ENCODE data around the gene AGBL1. TPM values are rescaled to one million over a fixed set of nuclear protein-coding genes. Genes with fewer than 3 reads are reported as not detected.

Gene AGBL1
- total and polyA plus RNA-seq, 2 experiments from 2014 or later, result 0.03 TPM; not detected in 1

- TF ChIP-seq, protein P1, sequence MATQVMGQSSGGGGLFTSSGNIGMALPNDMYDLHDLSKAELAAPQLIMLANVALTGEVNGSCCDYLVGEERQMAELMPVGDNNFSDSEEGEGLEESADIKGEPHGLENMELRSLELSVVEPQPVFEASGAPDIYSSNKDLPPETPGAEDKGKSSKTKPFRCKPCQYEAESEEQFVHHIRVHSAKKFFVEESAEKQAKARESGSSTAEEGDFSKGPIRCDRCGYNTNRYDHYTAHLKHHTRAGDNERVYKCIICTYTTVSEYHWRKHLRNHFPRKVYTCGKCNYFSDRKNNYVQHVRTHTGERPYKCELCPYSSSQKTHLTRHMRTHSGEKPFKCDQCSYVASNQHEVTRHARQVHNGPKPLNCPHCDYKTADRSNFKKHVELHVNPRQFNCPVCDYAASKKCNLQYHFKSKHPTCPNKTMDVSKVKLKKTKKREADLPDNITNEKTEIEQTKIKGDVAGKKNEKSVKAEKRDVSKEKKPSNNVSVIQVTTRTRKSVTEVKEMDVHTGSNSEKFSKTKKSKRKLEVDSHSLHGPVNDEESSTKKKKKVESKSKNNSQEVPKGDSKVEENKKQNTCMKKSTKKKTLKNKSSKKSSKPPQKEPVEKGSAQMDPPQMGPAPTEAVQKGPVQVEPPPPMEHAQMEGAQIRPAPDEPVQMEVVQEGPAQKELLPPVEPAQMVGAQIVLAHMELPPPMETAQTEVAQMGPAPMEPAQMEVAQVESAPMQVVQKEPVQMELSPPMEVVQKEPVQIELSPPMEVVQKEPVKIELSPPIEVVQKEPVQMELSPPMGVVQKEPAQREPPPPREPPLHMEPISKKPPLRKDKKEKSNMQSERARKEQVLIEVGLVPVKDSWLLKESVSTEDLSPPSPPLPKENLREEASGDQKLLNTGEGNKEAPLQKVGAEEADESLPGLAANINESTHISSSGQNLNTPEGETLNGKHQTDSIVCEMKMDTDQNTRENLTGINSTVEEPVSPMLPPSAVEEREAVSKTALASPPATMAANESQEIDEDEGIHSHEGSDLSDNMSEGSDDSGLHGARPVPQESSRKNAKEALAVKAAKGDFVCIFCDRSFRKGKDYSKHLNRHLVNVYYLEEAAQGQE (IDR thresholded peaks at IDR 0.05; ENCODE audit: unreplicated experiment), result no peak
- TF ChIP-seq POLR2AphosphoS5 (IDR thresholded peaks at IDR 0.05; ENCODE audit: low read depth) (no peak), ZNF331 (CRISPR knock-in tag; IDR thresholded peaks at IDR 0.05; ENCODE audit: low read depth) (no peak), JUNB (IDR thresholded peaks at IDR 0.05; ENCODE audit: unreplicated experiment) (no peak), EZH2 (IDR thresholded peaks at IDR 0.05; ENCODE audit: low read depth, unreplicated experiment) (no peak), CTCF (conservative IDR thresholded peaks at IDR 0.05; ENCODE audit: low read depth in 2 of 2) (no peak), ZNF114 (CRISPR knock-in tag; IDR thresholded peaks at IDR 0.05) (no peak)
Measured at GRCh38 chr15:86411916-86412315, 332.2 kb downstream of the AGBL1 start (continued).

DNA sequence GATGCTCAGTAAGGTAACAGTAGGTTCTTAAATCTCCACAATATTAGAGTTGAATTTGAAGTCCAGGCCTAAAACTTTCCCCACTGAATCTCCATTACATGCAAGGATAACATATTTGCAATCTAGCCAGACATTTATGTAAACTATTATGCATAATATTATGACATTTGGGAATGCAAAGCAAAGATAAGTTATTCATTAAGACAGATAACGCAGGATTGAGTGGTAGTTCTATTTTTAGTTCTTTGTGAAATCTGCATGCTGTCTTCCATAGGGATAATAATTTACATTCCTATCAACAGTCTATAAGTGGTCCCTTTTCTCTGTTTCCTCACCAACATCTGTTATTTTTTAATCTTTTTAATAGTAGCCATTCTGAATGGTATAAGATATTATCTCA lies 333.5 kb downstream of the AGBL1 start:
- peaks cover 3% of the 10 kb centered on the region; the same call in 1 of the 2 replicates for H3K9me2 ChIP-seq (ENCODE audit: insufficient read depth)
- H3K4me3 Mint-ChIP-seq, result no peak overlapping the region
- ATAC-seq (no peak), DNase-seq (ENCODE audit: low spot score) (no peak)
- H3K4me2 ChIP-seq, result no peak overlapping the region
- H3K27me3 Mint-ChIP-seq (ENCODE audit: insufficient read depth, low read depth, poor library complexity), result no peaks in the 10 kb centered on the region
- H3K36me3 Mint-ChIP-seq (ENCODE audit: low read depth), result no peaks in the 10 kb centered on the region
- no peaks in the 10 kb centered on the region for H3F3A ChIP-seq (replicated peaks; ENCODE audit: low read depth)
- H3K4me1 ChIP-seq (ENCODE audit: insufficient read depth), result 0 out of 2 replicates have a peak, but pooled peaks cover 7% of the 10 kb centered on the region
- H3K79me2 ChIP-seq (replicated peaks; ENCODE audit: insufficient read depth), result no peaks in the 10 kb centered on the region
- no peak overlapping the region for H3K27ac Mint-ChIP-seq
- H4K20me1 ChIP-seq (replicated peaks; ENCODE audit: insufficient read depth), result no peaks in the 10 kb centered on the region
- H3K4me3 ChIP-seq, result no peak overlapping the region
- H3K27ac ChIP-seq (ENCODE audit: low read depth), result no peak overlapping the region
- H3K27me3 ChIP-seq (ENCODE audit: insufficient read depth), result no peaks in the 10 kb centered on the region
- H3K36me3 ChIP-seq (ENCODE audit: insufficient read depth), result no peaks in the 10 kb centered on the region
- H3K9me3 Mint-ChIP-seq, result no peaks in the 10 kb centered on the region; the same call in 2 of the 3 replicates
- peaks cover 15% of the 10 kb centered on the region; the same call in 2 of the 3 replicates for H3K4me1 Mint-ChIP-seq
- H2AFZ ChIP-seq, result no peak overlapping the region
- TF ChIP-seq POLR2AphosphoS5 (IDR thresholded peaks at IDR 0.05; ENCODE audit: low read depth) (no peak), NANOG (IDR thresholded peaks at IDR 0.05; ENCODE audit: borderline replicate concordance) (no peak), CTCF (conservative IDR thresholded peaks at IDR 0.05; ENCODE audit: low read depth in 2 of 2) (no peak), ZNF462 (CRISPR knock-in tag; IDR thresholded peaks at IDR 0.05) (no peak), ZNF114 (CRISPR knock-in tag; IDR thresholded peaks at IDR 0.05) (no peak)
- TF ChIP-seq, protein P2, sequence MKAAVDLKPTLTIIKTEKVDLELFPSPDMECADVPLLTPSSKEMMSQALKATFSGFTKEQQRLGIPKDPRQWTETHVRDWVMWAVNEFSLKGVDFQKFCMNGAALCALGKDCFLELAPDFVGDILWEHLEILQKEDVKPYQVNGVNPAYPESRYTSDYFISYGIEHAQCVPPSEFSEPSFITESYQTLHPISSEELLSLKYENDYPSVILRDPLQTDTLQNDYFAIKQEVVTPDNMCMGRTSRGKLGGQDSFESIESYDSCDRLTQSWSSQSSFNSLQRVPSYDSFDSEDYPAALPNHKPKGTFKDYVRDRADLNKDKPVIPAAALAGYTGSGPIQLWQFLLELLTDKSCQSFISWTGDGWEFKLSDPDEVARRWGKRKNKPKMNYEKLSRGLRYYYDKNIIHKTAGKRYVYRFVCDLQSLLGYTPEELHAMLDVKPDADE (IDR thresholded peaks at IDR 0.05), result no peak

All from GM23338 (cell line).